DMS114 treated with DMSO at 0.1 percent for 48 hours (cell line): Measurements from ENCODE around the gene KLRG1.

ENCODE experiments used
- DNase-seq: peaks from one replicate; lab custom pipeline; 2025; ENCODE audit not compliant: unreplicated experiment; lab: John Stamatoyannopoulos, UW

The KLRG1 gene

DNA sequence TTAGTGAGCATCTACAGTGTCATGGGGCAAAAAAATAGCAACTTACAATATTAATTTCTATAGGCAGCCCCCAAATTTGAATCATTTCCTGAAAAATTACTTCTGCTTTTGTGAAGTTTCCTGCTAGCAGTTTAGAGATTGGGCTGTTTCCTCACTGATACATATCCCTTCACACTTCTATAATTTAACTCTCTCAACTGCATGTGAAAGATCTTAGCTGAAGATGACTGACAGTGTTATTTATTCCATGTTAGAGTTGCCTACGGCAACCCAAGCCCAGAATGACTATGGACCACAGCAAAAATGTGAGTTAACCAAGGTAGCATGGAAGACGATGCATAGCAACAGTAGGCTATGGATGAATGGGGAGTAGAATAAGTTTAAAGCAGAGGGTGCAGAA is at the start of gene KLRG1:
TSS of gene KLRG1 (plus strand) at position 134 of the 400 bp plus-strand sequence. CDS start at position 224, 90 bp downstream.
- DNase-seq, result no peak

DNA sequence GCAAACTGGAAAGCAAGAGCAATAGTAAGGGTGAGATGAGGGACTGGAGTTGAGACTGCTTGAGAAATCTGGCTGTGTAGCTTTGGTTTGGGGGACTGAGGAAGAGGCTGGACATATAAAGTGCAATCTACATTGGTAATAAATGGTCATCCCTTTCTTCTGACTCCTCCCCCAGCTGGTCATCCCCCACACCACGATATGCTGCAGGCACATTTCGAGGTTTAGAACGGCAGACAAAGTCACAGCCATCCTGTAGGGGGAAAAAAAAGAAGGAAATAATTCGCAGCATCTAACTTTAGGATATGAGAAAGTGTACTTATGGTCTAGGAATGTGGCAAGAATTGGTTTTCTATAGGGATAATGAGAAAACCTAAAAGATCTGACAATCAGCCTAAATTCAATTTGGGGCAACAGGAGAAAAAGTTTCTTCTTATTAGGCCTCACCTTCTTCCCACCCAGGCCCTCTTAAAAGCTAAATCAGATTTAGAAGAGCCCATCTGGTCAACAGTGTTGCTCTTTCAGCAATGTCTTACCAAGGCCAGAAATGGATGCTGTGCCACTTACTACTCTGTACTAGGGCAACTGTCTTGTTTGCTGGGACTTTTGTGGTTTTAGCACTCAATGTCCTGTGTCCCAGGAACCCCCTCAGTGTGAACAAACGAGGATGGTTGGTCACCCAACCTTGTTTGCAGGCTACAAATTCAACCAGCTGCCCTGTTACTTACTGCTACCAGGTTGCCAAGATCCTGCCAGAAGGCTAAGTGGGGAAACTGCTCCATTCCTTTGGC is 47.5 kb upstream of the KLRG1 start:
- DNase-seq, result no peak

DNA sequence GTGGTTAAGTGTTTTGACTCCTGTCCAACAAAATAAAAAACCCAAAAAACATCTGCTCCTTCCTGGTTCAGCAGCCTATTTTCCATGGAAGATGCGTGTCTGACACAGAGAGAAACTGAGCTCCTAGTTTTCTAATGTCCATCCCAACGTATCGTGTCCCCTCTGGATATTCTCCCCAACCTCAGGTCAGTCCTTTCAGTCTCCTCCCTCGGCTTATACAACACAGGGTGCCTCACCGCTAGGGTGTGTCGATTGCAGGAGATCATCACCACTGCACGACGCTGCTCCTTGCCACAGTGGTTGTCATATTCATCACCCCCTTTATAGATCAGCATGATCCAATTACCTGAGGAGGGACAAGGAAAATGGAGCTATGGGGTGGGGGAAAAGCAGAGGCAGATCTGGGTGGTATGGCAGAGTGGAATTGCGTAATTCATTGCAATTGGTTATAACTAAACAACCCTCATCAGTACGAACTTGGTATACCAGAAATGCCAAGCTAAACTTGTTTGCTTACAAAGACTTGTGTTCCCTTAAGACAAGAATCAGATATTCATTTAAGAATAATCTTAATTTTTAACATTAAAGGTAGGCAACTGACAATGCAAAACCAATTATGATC is 45.7 kb upstream of the KLRG1 start:
- DNase-seq, result no peak

DNA sequence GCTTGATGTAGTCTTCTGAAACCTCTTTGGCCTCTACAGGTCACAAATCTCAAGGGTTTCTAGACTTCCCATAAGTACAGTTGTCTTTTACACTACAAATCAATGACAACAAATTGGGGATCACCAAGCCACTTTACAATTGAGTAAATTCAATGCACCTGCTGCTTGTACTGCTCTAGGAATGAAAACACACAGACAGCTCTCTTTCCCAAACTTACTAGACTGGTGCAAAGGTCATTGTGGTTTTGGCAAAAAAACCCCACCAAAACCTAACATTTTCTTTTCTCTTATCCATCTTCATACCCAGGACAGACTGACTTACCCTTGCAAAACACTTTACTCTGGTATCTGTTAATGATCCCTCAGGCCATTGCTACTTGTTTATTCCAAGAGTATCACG is 42.6 kb upstream of the KLRG1 start:
- DNase-seq, result no peak

DNA sequence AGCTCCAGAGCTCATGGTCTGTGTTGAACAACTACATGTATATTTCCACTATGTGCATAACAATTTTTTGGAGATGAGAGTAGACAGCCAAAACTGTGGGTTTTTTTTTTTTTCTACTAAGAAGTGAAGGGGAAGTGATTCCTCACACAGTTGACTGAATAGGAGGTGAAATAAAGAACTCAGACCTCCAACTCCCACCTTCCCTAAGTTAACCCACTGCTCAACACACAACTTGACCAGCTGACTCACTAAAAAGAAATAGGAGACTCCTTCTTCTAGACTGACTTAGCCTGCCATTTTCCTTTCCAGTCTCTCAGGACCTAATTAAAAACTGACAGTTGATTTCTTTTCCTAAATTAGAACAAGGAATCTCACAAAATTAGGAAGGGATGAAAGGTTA is 41.6 kb upstream of the KLRG1 start:
- no peak for DNase-seq

DNA sequence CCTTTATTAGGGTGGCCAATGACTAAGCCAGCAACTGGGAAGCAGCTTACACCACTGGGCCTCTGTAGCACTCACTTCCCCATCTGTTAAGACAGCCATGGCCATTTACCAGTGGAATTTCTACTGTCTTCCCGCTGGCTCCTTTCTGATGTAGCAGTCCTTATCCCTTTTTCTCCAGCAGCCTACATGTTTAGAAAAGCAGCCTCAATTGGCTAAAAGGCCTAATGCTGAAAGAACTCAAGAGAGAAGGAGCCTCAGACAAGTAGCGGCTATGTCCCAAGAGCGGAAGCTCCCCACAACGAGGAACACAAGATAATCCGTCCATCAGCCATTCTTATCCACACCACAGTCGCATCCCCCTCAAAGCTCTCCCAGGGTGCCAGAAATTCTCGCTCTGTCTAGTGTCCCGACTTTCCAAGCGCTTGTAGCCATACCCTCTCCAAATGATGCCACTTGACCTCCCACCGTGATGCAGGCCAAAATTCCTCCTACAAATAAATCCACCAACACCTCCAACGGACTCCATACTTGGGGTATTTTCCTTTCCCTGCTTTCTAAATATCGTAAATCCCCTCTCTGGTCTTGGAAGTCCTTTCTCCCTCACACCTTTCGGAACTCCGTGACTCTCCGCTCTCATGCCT is 40.5 kb upstream of the KLRG1 start:
- DNase-seq, result no peak

DNA sequence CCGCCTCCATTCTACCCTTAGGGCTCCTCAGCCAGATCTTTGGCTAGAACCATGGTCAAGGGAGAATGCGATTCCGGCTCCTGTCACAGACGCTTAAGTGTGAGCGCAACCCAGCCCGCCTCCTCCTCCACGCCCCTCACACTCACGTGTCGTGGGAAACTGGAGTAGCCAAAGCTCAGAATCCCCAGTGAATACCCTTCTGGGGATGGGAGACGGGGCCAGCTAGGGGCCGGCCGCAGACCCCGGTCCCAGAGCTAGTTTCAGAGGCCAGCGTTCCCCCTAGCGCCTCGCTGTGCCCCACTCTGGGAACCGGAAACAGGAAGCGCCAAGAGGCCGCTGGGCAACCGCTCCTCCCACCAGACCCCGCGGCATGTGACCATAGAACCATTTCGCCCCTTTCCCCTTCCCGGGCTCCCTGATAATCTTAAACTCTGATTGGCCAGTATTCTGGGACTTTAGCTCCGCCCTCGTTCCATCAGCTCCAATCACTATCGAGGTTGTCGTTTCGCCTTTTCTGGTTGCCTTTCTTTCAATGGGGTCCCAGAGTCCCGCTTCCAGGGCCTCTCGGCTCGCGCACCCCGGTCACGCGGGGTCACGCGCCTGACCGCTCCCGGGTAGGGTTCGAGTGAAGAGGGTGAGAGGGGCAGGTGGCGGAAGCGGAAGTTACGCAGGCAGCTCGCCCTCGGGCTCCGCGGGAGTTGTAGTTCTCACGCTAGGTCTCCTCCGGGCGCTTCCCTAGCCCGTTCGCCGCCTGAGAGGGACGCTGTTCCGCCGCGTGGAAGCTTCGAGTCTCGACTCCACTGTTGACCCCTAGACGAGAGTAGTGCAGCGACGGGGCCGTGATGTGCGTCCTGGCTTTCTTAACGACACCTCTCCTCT is 39.8 kb upstream of the KLRG1 start, which contains the start of gene M6PR:
TSS of gene M6PR (minus strand) at position 304 of the 879 bp plus-strand sequence. CDS start 3,241 bp downstream, outside the sequence.
- DNase-seq, result peak; percentile 95

DNA sequence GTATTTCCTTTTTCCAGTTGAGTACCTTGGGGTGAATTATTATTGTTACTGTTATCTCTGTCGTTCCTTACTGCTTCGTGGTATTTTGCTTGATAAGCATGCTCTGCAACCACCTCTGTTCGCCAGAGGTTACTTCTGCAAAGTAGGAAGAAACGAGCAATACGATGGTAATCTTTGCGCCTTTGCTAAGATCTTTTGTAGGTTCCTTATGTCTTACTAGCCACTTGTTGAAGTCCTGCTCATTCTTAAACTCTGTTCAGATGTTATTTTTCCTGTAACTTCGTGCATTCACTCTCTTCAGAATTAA is 39.2 kb upstream of the KLRG1 start:
- DNase-seq, result no peak

DNA sequence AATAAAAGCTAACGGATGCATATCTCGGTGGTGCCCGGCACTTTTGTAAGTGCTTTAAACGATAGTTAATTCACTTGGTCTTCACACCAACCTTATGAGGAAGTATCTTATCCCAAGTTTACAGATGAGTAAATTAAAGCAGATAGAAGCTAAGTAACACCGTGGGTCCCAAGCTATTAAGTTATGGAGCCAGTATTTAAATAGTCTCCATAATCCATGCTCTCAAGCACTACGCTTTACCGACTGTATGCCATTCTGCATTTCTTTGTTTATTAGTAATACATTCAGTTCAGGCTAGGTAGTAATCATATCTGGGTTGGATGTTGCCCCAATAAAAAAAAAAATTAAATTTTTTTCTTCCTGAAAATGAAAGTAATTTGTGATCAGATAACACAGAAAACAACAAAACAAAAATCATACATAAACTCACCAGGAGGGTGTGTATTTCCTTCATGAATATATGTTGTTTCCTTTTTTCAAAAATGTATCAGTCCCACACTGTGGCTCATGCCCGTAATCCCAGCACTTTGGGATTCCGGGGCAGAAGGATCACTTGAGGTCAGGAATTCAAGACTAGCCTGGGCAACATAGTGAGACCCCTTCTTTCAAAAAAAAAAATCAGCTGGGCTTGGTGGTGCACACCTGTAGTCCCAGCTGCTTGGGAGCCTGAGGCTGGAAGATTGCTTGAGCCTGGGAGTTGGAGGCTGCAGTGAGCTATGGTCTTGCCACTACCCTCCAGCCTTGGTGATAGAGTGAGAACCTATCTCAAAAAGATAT is 38.5 kb upstream of the KLRG1 start:
- DNase-seq, result no peak

DNA sequence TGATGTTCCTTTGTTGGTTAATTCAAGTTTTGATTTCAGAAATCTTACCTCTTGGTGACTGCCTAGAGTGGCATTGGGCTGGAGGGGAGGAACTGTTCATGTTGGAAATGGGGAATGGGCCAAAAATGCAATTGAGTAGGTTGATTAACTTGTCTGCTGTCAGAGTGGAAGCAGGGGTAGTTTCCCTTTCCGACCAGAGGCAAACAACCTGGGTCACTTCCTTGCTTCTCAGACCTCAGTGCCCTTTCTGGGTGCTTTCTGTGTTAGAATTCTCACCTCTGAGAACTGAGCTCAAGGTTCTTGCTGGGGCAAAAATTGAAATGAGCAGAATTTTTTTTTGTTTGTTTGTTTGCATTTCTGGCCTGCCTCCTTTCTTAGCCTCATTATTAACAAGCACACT is 37.6 kb upstream of the KLRG1 start:
- no peak for DNase-seq

DNA sequence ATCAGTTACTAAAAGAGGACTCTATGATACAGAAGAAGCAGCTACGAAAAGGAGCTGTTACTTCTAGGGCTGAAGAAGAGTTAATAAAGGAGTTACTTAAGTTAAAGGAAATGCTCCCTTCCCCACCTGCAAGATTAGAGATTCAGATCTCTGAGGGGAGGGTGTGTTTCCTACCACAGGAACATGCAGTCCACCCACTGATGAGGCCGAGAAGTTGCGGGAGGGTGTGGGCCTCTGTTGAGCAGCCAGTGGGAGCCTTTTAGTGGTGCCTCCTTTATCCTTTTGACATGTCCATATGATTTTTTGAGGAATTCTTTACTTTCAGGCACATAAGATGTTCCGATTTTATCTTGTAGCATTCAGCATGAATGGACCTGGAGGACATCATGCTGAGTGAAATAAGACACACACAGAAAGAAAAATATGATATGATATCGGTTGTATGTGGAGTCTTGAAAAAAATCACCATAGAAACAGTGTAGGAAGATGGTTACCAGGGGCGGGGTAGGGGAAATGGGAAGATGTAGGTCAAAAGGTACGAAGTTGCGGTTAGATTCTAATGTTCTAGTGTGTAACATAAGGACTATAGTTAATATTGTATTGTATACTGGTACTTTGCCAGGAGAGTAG is 35.5 kb upstream of the KLRG1 start:
- no peak for DNase-seq

DNA sequence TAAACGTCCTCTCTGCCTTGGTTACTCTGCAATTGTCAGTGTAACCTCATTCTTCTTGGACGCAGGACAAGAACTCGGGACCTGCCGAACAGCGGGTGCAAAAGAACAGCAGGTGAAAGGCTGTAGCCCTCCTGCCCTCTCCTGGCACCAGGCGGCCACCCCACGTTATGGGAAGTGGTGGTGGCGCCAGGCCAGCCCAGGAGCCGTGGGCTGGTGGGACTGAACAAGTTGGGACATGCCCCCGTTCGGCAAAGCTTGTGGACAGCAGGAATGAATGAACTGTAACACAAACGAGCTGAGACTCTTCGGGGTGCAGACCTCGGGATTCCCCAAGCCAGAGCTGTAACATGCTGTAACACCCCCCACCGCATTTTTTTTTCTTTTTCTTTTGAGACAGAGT is 33.3 kb upstream of the KLRG1 start:
- DNase-seq, result no peak

DNA sequence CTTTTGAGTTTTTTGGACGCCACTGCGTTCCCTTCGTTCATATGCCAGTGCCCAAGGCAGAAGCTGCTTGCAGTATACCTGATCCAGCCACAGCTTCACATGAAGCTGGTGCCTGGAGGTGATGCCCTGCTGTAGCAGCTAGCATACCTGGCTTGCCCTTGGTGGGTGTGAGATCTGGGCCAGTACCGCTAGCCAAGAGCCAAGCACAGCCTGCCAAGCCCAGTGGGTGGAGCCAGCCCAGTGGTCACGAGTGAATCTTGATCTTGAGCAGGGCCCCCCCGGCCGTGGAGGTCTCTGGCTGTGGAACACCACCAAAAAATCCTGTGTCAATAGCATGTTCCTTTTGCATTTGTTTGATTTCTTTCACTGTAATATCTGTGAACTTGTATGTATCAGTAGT is 32.6 kb upstream of the KLRG1 start:
- DNase-seq, result no peak

DNA sequence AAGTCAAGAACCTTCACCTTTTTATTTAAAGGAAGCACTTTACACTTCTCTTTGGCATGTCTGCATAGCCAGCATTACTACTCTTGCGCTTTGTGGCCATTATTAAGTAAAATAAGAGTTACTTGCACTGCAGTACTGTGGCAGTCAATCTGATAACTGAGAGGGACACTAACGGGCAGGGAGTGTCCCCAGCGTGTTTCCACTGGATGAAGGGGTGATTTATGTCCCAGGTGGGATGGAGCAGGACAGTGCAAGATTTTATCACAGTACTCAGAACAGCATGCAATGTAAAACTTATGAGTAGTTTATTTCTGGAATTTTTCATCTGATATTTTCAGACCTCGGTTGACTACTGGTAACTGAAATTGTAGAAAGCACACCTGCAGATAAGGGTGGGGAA is 31.8 kb upstream of the KLRG1 start:
- DNase-seq, result no peak

DNA sequence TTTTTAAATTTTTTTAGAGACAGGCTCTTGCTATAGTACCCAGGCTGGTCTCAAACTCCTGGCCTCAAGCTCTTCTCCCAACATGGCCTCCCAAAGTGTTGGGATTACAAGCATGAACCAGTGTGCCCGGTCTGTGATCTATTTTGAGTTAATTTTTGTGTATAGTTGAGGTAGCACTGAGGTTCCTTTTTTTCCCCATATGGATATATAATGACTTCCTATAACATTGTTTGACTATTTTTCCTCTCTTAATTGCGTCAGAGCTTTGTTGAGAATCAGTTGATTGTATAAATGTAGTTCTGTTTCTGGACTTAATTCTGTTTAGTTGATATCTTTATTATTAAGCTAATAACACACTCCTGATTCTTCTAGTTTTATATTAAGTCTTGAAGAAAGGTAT is 31.3 kb upstream of the KLRG1 start:
- no peak for DNase-seq

DNA sequence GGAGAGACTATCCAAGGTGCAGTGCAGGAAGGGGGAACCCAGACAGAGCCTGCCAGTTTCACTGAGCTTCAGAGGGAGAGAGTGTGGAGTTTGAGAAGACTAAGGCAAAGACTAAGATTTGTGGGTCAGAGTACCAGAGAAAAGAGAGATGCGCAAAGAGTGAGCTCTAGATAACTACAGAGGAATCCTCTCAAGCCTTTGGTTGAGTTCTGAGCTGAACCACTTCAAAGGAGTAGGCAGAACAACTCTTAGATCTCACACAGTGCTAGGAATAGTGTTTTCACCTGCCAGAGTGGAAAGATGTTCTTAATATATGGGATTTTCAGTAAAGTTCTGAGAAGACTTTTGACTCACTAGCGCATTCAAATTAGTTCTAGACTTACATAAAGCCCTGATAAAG is 29.2 kb upstream of the KLRG1 start:
- no peak for DNase-seq

DNA sequence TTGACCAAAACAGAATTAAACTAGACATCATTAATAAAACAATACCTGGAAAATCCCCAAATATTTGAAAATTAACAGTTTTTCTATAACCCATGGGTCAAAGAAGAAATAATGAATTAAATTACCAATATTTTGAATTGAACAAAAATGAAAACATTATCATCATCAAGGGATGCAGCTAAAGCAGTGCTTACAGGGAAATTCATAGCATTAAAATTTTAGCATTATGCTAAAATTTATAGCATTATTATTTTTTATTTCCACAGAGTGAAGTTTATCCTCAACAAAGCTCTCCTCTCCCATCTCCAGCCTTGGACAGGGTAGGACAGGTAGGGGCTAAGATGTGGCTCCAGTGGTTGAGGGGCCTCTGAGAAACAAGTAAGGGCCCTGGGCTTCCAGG is 20.6 kb upstream of the KLRG1 start:
- DNase-seq, result no peak

DNA sequence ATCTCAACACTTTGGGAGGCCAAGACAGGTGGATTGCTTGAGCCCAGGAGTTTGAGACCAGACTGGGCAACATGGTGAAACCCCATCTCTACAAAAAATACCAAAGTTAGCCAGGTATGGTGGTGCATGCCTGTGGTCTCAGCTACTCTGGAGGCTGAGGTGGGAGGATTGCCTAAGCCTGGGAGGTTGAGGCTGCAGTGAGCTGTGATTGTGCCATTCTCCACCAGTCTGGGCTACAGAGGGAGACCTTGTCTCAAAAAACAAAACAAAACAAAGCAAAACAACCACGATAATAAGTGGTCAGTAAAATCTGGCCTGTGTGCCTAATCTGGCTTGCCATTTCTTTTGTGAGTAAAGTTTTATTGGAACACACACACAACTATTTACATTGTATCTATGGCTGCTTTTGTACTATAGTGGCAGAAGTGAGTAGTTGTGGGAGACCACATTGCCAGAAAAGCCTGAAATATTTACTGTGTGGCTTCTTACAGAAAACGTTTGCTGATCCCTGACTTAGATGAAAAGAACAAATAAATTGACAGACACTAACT is 19.4 kb upstream of the KLRG1 start:
- no peak for DNase-seq

DNA sequence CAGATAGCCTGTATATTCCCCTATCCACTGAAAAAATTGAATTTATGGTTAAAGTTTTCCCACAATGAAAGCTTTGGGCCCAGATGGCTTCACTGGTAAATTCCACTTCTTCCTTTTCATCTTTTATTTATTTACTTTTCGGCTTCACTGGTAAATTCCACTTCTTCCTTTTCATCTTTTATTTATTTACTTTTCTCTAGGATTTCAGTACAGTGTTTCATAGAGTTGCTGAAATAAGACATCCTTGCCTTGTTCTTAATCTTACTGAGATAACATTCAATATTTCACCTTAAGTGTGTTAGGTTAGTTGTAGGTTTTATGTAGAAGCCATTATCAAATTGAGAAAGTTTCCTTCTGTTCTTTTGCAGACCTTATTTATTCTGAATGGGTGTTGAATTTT is 18.9 kb upstream of the KLRG1 start:
- DNase-seq, result no peak

DNA sequence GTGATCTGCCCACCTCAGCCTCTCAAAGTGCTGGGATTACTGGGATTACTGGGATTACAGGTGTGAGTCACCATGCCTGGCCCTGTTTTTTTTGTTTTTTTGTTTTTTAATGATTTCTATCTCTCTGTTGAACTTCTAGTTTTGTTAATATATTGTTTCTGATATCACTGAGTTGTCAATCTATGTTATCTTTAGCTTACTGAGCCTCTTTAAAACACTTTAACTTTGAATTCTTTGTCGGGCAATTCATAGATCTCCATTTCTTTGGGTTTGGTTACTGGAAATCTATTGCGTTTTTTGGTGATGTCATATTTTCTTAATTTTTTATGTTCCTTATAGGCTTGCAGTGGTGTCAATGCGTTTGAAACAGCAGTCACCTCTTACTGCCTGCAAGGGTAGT is 9.2 kb upstream of the KLRG1 start:
- DNase-seq, result no peak
